ENCODE data around the gene MAPKAPK5.
"Not testable (repeated sequence)": the region's sequence is repeated elsewhere in the genome, so short reads cannot be mapped to it uniquely, and the experiment has no call there.

MAPKAPK5 gene, protein sequence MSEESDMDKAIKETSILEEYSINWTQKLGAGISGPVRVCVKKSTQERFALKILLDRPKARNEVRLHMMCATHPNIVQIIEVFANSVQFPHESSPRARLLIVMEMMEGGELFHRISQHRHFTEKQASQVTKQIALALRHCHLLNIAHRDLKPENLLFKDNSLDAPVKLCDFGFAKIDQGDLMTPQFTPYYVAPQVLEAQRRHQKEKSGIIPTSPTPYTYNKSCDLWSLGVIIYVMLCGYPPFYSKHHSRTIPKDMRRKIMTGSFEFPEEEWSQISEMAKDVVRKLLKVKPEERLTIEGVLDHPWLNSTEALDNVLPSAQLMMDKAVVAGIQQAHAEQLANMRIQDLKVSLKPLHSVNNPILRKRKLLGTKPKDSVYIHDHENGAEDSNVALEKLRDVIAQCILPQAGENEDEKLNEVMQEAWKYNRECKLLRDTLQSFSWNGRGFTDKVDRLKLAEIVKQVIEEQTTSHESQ

DNA sequence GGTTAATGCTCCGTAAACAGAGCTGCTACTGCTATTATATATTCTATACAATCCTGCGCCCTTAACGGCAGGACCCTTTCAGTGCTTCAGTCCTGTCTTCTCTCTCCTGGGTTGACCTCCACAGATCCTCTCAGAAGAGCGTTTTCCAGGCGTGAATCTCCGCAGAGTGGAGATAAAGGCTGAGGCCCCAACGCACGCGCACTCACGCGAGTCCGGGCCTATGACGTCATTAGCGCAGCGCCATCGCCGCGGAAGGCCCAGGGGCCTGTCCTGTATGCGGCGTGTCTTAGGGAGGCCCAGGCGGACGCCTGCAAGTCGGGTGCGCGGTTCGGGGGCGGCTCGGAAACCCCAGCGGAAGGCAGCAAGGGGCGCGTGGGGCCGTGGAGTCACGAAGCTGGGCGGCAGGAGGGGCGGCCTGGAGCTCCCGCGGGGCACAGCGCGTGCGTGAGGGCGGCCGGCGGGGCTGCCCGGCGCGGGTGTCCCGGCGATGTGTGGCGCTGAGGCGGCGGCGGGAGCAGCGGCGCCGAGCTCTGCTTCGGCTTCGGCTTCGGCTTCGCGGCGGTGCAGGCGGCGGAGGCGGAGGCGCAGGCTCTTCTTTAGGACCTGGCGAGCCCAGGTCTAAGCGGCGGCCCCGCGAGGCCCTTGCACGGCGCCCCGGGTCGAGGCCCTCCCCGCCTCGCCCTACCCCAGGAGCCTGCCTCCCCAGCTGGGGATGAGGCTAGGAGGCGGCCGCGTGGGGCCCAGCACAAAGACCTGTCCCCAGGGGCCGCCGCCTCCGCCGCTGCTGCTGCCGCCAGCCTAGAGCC lies at the start of gene MAPKAPK5:
Gene MAPKAPK5 (plus strand): TSS at position 479 of the 806 bp plus-strand sequence. CDS start 506 bp downstream, outside the sequence.
- peak; percentile 83 for DNase-seq

DNA sequence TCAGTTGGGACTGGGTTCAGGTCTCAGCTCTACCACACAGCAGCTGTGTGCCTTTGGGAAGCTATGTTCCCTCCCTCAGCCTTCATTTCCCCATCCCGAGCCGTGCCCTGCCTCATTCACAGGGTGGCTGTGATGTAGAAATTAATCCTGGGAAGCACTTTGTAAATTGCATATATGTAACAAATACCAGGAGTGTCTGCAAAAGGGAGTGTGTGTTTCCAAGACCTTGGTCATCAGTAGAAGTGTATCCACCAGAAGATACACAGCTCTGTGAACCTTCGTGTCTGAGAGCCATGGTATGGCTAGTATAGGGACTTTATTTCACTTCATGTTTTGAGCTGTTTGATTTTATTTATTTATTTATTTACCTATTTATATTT lies 49.2 kb upstream of the MAPKAPK5 start:
- DNase-seq = no peak

DNA sequence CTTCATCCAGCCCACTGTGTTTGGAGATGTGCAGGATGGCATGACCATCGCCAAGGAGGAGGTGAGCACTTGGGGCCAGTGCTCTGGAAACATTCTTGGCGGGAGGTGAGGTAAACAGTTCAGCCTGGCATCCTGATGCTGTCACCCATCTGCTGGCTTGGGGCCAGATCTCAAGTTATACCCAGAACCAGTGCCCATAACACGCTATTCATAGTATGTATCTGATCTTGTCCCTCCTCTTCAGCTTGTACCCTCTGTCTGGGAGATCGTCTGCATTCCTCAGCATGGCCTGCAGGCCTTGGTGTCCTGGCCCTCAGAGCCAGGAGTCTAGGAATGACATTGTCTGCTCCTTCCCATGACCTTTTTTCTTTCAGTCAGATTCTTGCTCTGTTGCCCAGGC lies 43.8 kb upstream of the MAPKAPK5 start:
- DNase-seq = no peak

DNA sequence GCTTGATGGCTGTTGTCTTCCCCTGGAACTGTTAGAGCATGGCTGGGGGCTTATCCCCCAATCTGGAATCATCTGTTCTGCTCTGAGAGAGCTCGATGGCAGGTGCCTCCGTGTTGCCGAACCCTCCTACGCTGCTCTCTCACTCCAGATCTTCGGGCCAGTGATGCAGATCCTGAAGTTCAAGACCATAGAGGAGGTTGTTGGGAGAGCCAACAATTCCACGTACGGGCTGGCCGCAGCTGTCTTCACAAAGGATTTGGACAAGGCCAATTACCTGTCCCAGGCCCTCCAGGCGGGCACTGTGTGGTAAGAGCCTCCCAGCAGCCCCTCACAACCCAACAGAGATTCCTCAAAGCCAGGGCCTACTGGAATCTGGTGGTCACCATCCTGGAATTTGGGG lies 42.3 kb upstream of the MAPKAPK5 start:
- no peak for DNase-seq

DNA sequence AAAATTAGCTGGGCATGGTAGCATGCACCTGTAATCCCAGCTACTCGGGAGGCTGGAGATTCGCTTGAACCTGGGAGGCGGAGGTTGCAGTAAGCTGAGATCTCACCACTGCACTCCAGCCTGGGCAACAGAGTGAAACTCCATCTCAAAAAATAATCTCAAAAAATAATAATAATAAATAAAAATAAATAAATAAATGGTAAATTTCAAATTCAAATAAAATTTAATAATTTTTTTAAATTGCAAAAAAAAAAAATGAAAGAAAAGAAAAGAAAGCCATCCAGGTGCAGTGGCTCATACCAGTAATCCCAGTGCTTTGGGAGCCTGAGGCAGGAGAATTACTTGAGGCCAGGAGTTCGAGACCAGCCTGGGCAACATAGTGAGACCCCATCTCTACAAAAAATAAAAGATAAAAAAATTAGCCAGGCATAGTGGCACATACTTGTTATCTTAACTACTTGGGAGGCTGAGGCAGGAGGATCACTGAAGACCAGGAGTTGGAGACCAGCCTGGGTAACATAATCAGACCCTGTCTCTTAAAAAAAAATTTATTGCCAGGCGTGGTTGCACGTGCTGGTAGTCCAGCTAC lies 38.9 kb upstream of the MAPKAPK5 start:
- DNase-seq = no peak

DNA sequence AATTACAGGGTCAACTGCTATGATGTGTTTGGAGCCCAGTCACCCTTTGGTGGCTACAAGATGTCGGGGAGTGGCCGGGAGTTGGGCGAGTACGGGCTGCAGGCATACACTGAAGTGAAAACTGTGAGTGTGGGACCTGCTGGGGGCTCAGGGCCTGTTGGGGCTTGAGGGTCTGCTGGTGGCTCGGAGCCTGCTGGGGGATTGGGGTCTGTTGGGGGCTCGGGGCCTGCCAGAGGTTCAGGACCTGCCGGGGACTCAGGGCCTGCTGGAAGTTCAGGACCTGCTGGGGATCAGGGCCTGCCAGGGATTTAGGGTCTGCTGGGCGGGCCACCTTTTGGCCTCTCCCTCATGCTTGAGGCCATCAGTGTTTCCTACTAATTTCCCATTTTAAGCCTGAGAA lies 38.2 kb upstream of the MAPKAPK5 start:
- DNase-seq = no peak

DNA sequence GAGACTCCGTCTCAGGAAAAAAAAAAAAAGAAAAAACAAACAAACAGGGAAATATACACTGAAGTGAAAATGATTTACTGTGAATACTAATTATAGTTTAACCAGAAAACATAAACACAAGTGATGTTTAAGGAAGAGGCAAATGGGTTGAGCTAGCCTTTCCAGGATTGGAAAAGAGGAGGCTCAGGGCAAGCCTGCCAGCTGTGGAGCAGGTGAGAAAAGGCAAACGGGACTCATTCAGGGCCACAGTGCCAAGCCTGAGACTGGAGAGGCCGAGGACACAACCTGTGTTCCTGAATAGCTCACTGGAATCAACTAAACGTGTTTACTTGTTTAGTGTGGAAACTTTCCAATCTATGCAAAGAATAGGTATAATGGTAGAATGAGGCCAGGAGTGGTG lies 35.7 kb upstream of the MAPKAPK5 start:
- no peak for DNase-seq

DNA sequence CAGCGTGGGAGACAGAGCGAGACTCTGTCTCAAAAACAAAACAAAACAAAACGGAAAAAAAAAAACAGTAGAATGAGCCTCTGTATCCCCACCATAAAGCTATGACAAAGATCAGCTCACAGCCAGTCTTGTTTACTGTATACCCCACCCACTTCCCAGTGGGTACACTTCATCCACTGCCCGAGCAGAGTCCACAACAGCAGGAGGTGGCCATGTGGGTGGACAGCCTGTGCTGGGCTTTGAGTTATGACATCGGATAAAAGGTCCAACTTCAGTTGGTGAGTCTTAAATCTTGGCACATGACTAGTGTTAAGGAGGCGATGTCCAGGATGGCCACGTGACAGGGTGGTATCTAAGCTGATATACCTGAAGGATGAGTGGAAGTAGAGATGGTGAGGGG lies 34.8 kb upstream of the MAPKAPK5 start:
- no peak for DNase-seq

DNA sequence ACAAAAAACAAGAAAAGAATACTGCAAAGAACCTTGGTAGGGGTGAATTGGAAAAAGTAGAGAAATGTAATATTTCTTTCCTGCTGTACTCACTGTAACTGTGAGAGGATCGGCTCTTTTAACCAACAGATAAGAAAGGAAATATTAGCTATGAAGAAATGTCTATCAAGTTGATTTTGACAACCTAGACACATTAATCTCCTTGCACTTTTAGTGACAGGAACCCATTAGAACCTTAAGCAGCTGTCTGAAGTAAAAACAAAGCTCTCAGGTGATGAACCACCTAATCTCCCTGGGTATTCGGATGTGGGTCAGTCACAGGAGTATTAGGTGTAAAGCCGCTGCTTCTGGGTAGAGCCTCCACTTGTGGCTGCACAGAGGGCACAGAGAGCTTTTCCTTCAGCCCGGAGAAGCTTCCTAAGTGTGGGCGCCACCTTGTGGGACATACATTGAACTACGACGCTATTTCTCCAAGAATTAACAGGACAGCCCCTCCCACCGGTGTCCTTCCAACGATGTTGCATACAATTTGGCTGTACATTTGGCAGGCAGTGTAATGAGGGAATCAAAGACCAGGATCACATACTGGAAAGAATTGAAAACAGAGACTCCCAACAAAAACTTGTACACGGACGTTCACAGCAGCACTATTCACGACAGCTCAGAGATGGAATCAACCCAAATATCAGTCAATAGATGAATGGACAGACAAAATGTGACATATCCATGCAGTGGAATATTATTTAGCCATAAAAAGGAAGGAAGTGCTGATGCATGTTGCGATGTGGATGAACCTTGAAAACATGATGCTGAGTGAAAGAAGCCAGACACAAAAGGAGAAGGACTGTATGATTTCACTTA lies 28.9 kb upstream of the MAPKAPK5 start:
- peak; percentile 33 for DNase-seq

DNA sequence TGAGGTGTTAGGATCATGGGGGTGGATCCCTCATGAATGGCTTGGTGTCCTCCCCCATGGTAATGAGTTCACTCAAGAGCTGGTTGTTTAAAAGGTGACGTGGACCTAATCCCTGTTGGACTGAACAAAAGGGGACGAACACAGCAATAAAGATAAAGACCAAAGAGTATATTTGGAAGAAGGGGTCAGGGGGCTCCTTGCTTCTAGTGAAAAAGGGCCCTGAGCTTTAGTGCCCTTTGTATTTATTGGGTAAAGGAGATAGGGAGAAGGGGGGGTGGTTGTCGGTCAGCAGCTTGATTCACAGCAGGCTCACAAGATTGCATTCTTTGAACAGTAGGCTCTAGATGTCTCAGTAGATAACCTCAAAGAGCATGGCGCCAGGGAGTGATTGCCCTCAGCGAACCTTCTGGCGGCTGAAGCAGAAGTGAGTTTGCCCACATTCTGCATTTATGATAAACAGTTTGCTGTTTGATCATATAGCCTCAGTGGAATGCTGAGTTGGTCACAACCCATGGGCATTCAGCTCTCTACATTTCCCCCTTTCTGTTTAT lies 25.9 kb upstream of the MAPKAPK5 start:
- DNase-seq = no peak

DNA sequence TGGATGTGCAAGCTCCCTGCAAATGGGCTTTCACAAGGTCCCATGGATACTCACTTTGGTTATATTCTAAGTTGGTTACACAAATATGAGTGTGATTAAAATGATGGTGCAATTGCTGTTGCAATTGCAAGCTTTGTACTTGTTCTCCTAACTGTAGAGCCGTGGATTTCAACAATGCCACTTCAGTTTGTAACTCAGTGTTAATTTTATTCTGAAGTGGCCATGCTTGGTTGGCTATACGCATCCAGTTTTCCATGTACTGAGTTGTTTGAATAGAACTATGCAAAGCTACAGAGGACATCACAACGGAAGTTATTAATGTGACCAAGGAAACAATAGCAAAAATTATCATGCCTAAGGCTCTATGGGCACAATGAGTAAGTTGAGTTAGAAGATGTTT lies 25.1 kb upstream of the MAPKAPK5 start:
- not testable (repeated sequence) for DNase-seq

DNA sequence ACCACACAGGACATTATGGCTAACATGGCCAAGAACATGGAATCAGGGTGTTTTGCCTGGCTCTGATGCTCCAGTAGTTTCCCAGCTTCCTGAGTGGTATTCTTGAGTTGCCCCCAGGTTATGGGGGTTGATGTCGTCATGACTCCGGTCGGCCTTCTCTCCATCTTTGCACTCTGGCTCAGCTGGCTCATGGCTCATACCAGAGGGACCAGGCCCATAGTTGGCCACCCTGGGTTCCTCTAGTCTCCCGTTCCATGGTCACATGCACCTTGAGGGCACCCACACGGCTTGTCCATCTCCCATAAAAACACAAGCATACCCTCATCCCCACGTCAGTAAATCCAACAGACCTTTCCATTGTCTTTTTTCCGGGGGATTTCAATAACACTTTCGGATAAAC lies 23.7 kb upstream of the MAPKAPK5 start:
- DNase-seq = no peak

DNA sequence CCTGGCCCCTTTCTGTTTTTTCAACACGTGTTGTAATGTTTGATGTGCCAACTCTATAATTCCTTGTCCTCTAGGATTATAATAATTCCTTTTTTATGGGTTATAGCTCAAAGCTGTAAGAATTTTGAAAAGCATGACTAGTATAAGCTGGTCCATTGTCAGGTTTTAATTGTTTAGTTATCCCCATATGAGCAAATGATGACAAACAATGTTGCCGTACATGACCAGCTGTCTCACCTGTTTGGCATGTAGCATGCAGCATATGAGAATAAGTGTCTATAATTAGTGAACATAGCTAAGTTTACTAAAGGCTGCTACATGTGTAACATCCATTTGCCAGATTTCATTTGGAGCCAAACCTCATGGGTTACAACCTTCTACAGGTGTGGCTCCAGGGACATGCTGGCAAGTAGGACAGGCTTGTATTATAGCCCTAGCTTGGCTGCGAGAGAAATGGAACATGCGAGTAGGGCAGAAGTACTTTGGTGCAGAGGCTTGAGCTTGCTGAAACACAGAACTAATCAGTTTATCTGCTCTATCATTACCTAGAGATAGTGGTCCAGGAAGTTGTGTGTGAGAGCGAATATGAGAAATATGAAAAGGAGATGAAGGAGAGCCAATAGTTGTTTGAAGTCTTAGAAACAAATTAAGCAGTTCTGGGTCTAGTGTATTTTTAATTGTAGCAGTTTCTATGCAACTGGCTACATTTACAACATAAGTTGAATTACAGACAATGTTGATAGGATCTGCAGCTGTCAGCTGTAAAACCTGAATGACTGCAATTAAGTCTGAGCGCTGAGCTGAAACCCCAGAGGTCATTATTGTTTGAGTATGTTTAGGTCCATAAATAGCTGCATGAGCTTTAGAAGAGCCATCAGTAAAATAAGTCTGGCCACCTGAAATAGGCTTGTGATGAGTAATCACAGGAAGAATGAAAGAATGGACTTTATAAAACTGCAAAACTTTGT lies 22.6 kb upstream of the MAPKAPK5 start:
- no peak for DNase-seq

DNA sequence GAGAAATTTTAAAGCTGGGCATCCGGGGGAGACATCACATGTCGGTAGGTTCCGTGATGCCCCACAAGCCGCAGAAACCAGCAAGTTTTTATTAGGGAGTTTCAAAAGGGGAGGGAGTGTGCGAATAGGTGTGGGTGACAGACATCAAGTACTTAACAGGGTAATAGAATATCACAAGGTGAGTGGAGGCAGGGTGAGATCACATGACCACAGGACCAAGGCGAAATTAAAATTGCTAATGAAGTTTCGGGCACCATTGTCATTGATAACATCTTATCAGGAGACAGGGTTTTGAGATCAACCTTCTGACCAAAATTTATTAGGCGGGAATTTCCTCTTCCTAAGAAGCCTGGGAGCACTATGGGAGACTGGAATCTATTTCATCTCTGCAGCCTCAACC lies 21.2 kb upstream of the MAPKAPK5 start:
- not testable (repeated sequence) for DNase-seq

DNA sequence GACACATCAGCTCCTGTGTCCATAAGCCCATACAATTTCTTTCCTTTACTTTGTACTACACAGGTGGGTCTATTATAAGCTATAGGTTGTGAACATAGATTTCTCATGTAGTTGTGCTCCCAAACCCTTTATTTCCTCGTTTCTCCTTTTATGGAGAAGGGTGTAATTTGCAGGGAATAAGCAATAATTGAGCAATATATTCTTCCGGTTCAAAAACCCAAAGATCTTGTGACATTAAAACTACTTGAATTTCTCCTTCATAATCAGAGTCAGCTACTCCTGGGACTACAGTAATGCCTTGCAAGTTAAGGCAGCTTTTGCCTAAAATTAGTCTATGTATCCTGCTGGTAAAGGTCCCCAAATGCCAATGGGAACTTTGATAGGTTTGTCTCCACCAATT lies 19.1 kb upstream of the MAPKAPK5 start:
- no peak for DNase-seq

DNA sequence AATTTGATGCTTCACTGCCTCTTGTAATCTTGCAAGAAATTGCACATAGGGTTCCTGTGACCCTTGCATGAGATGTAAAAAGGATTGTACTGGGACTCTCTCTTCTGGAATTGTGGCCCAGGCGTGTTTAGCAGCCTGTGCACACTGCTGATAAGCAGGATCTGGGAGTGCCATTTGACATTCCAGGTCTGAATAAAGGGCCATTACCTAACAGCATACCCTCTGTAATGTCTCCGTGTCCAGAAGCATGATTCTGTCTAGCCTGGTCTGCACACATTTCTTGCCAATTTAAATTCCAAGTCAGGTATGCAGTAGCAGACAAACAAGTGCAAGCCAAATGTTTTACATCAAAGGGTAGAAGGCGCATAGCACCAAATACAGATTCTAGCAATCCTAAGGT lies 18.1 kb upstream of the MAPKAPK5 start:
- no peak for DNase-seq

DNA sequence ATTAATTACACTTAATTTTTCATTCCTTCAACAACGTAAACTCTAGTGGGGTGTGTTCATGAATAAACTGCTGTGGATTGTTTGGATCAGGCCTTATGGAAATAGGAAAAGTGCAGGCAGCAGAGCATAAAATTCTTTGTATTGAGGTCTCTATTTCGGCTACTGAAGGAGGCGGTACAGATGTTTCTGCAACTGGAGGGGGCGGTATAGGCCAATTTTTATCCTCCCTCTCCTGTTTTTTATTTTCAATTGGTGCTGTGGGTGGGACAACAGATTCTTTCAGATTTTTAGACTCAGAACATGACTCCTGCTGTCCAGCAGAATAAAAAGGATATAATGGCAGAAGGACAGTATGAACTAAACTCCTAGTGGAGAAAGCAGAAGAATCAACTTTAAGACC lies 17.7 kb upstream of the MAPKAPK5 start:
- not testable (repeated sequence) for DNase-seq

DNA sequence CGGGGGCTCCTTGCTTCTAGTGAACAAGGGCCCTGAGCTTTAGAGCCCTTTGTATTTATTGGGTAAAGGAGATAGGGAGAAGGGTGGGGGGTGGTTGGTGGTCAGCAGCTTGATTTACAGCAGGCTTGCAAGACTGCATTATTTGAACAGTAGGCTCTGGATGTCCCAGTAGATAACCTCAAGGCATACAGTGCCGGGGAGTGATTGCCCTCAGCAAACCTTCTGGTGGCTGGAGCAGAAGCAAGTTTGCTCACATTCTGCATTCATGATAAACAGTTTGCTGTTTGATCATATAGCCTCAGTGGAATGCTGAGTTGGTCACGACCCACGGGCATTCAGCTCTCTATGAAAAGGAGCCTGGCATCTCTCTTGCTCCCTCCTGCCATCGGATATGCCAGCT lies 16.5 kb upstream of the MAPKAPK5 start:
- DNase-seq = no peak

DNA sequence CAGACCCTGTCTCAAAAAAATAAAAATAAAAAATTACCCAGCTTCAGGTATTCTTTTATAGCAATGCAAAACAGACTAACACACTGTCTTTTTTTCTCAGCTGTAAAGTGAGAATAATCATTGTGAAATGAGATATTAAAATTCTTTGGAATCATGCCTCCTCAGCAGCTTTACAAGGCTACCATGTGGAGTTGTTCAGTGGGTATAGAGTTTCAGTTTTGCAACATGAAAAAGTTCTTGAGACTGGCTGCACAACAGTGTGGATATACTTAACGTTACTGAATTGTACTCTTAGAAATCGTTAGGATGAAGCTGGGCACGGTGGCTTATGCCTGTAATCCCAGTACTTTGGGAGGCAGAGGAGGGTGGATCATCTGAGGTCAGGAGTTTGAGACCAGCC lies 15.7 kb upstream of the MAPKAPK5 start:
- DNase-seq = no peak

DNA sequence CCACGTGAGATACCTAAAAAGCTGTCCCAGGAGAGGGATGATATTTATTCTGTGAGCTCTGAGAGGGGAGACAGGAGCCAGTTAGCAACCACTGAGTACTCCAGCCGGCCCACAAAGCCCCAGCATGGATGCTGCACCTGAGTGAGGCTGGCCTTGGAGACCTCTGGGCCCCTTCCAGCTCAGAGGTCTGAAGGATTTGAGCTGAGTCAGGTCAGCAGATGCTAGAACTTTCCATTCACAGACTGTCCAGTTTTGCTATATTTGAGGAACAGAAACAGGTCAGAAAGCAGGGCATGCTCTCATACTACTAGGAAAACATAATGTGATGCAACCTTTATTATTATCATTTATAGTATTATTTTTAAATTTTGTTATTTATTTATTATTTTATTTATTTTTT lies 15.0 kb upstream of the MAPKAPK5 start:
- DNase-seq = no peak

DNA sequence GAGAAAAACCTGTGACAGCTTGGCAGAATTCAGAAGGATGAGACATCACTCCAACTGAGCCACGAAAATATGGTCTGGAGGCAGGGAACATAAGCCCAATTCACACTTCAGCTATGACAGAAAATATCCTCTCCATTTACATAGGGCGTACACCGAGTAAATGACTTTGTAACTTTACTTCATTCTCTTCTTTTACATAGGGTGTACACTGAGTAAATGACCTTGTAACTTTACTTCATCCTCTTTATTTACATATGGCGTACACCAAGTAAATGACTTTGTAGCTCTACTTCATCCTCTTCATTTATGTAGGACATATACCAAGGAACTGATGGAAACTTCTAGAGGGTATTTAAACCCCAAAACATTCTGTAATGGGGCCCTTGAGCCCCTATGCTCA lies 14.1 kb upstream of the MAPKAPK5 start:
- DNase-seq = no peak
